CD4-positive, alpha-beta T cell treated with Interleukin-15 for 4 hours (primary cell): ENCODE results near the gene LRRC72.
"Not testable (repeated sequence)": the region's sequence is repeated elsewhere in the genome, so short reads cannot be mapped to it uniquely, and the experiment has no call there.

Experiments used
- DNase-seq: peaks from one replicate; pipeline ENCODE4 v3.0.0-alpha.2; 2020; ENCODE audit warnings: low spot score

Gene LRRC72

GRCh38 chr7:16526742-16527540 lies at the start of gene LRRC72:
Gene LRRC72, plus strand, starts transcription at chr7:16526825. Its CDS starts 128 bp downstream, at chr7:16526953.
- no peak for DNase-seq

GRCh38 chr7:16479161-16479560 lies 47.5 kb upstream of the LRRC72 start:
- no peak for DNase-seq

DNA sequence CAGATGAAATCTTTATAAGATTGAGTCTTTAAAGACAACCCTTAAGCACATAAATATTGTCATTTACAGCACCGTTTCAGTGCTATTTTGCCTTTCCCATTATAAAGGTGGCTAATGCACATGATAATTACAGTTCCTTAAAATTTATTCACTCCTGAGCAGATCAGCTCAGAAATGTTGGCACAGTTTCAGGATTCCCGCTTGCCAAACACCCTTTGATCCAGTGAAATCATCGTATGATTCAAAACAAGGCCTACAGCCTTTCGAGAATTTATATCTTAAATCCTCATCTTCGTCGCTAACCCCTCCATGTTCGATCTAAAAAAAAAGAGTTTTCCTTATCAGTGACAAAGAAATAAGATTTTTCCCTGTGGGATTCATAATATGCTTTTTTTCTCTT lies 47.0 kb upstream of the LRRC72 start:
- DNase-seq = no peak

- no peak for DNase-seq
These were observed 42.0 kb upstream of the LRRC72 start for GRCh38 chr7:16484453-16485158.

DNA sequence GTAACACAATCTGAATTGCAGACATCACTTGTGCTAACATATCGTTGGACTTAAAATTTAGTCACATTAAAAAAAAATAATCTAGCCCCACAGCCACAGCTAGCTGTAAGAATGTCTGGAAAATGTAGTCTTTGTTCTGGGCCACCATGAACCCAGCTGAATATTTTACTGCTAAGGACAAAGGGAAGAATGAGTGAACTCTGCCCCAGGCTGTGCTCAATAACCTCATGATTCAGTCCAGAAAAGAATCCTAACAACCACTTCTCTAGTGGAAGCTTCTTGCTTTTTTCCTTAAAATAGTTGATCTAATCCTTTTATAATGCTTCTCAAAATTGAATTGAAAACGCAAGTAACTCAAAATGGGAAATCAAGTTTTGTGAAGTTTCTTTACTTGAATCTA lies 35.5 kb upstream of the LRRC72 start:
- DNase-seq = no peak

DNA sequence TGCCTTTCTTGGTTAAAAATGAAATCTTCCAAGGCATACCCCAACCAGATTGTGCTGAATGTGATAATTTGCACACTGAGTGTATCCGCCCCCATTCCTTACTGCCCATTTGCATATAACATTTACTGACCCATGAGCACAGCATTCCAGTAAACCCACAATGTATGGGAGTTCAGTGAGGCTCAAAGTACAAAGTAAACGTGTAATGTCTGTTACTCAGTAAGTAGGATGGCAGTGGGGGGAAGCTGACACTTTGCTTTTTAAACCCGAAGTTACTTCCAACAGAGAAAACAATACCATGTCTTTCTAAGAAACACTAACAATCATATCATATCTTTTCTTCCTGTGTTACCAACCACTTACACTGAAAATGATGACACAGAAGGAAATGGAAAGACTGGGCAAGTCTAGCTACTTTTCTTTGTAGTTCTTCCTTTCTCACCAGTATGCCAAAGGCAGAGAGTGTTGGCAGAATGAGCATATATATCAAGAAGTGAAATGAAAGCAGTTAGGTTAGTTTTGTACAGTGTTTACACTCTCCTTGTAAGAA lies 34.0 kb upstream of the LRRC72 start:
- DNase-seq = no peak

- DNase-seq = no peak
These were observed 33.4 kb upstream of the LRRC72 start for GRCh38 chr7:16493266-16493665.

- DNase-seq = no peak
These were observed 32.1 kb upstream of the LRRC72 start for GRCh38 chr7:16494551-16494950.

GRCh38 chr7:16494955-16495719 lies 31.5 kb upstream of the LRRC72 start:
- no peak for DNase-seq

- no peak for DNase-seq
These were observed 28.5 kb upstream of the LRRC72 start for GRCh38 chr7:16498122-16498521.

DNA sequence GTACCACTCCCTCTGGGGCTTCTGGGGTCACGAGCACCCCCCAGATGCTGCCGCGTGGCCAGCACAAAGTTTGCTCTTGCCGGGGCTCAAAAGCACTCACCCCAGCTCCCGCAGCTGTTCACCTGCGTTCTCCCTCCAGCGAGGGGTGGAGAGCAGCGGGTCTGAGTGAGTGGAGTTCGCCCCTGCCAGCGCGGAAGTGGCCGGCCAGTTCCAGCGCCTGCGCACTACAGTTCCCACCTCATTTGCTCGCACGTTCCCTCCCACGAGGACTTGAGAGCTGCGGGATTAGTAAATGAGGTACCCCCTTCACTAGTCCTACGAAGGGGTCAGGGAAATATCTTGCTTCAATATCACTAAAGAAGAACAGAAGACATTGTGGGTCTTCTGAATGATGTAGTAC lies 24.3 kb upstream of the LRRC72 start:
- no peak for DNase-seq

DNA sequence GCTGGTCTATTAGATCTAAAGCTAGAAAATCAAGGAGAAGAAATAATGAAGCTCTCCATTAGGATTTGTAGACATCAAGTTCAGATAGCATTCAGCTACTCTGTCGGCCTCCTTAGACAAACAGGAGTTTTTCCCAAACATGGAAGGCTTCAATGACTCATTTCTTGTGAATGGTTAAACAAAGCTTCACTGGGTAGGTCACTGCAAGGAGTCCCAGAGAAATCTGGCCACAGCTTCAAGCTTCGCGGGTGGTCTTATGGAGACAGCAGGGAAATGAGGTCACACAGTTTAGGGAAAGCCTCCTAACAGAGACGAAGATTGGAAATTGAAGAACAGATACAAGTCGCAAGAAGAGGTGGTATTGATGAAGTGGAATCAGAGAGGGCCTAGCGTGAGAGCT lies 22.6 kb upstream of the LRRC72 start:
- DNase-seq = no peak

GRCh38 chr7:16506422-16506821 lies 20.2 kb upstream of the LRRC72 start:
- DNase-seq = not testable (repeated sequence)

DNA sequence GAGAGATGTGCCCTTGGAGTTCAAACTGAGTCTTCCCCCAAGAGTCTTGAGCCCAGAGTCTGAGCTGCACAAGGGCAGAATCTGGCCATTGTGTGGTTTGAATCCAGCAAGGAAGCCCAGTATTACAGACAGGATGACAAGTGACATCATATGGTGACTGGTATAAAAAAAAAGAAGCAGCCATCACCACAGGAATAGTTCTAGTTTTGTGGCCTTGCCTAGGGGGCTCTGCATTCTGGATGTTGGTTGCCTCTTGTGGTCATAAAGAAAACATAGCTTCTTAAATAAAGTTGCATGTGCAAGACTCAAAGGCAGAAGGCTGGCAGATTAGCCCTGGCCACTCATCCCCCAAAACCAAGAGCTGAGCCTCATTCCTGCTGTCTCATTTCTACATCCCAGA lies 16.8 kb upstream of the LRRC72 start:
- no peak for DNase-seq

DNA sequence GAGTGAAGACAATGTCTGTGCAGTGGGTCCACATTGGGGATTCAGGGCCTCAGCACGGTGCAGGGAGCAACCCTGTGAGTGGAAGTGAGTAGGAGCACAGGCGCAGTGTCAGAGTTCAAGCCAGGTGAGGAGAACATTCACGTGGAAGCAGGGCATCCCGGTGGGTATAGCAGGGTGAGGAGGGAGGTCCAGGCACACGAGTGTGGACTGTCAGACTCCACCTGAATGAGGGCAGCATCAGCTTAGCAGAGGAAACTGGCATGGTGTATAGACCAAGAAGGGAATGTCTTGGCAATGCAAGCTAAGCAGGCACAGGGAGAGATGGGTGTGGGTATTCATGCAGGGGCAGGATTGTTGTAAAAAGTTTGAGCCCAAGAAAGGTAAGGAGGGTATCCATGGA lies 15.3 kb upstream of the LRRC72 start:
- DNase-seq = no peak

- no peak for DNase-seq
These were observed 14.5 kb upstream of the LRRC72 start for GRCh38 chr7:16512097-16512496.

DNA sequence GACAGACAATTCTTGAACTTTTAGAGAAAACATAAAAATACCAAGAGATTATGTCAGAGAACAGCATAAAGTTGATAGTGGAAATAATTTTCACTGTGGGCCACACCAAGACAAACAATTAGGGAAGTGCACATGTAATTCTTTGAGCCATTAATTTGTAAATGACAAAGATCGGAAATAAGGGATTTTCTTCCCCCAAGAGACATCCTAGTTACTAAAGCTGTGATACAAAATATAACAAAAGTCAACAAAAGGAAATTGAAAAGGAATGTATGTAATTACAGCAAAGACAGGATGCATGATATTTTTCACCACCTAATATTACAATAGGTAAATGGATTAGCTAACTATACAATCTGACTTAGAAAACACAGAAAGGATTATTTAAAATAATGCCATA lies 12.4 kb upstream of the LRRC72 start:
- no peak for DNase-seq

GRCh38 chr7:16514729-16515128 lies 11.9 kb upstream of the LRRC72 start:
- no peak for DNase-seq

- DNase-seq = no peak
These were observed 10.6 kb upstream of the LRRC72 start for GRCh38 chr7:16515785-16516685.

DNA sequence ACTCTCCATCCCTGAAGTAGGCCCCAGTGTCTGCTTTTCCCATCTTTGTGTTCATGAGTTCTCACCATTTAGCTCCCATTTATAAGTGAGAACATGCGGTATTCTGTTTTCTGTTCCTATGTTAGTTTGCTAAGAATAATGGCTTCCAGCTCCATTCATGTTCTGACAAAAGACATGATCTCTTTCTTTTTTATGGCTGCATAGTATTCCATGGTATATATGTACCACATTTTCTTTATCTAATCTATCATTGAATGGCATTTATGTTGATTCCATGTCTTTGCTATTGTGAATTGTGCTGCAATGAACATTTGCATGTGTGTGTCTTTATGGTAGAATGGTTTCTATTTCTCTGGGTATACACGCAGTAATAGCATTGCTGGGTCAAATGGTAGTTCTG lies 6.6 kb upstream of the LRRC72 start:
- DNase-seq = not testable (repeated sequence)

- DNase-seq = no peak
These were observed 2.3 kb upstream of the LRRC72 start for GRCh38 chr7:16524332-16524731.
